GM12873 (cell line): ENCODE data around the gene GALNS.

Experiments
- CTCF ChIP-seq: IDR thresholded peaks from 2 replicates; pipeline ENCODE4 v1.5.1; 2012; ENCODE audit warnings: low read depth, mild to moderate bottlenecking, moderate library complexity, low read length, control low read depth; ENCODE audit not compliant: insufficient read depth; ENCODE audit errors: missing control alignments

Gene GALNS

DNA sequence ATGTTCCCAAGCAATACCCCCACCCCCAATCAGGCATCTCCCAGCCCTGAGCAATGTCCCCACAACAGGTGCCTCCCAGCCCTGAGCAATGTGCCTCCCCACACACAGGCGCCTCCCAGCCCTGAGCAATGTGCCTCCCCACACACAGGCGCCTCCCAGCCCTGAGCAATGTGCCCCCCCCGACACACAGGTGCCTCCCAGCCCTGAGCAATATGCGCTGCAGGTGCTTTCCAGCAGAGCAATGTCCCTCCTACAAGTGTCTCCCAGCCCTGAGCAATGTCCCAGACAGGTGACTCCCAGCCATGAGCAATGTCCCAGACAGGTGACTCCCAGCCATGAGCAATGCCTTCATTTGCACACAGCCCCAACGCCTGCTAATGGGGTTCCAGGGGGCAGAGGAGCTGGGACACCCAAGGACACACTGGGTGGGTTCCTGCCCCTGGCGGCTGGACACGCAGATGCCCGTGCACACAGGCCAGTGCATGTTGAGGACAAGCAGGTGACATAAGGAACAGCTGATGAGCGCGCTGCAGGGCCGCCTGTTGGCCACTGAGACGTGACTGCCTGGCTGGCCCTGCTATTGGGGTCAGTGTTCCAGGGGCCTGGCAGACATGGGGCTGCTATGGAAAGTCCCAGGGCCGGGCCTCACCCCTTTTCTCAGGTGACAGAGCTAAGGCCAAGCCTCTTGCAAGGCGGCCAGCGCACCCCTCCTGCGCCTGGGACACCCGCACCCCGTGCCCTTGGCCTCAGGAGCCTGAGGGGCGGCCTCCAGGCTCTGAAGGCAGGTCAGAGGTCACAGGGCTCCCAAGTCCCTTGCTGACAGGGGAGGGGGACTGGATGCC lies 36.6 kb upstream of the GALNS start:
- no peak for TF ChIP-seq CTCF

GRCh38 chr16:88892065-88892464 lies 35.3 kb upstream of the GALNS start:
- TF ChIP-seq CTCF, result no peak

GRCh38 chr16:88891083-88891482 lies 34.3 kb upstream of the GALNS start:
- TF ChIP-seq CTCF, result no peak

DNA sequence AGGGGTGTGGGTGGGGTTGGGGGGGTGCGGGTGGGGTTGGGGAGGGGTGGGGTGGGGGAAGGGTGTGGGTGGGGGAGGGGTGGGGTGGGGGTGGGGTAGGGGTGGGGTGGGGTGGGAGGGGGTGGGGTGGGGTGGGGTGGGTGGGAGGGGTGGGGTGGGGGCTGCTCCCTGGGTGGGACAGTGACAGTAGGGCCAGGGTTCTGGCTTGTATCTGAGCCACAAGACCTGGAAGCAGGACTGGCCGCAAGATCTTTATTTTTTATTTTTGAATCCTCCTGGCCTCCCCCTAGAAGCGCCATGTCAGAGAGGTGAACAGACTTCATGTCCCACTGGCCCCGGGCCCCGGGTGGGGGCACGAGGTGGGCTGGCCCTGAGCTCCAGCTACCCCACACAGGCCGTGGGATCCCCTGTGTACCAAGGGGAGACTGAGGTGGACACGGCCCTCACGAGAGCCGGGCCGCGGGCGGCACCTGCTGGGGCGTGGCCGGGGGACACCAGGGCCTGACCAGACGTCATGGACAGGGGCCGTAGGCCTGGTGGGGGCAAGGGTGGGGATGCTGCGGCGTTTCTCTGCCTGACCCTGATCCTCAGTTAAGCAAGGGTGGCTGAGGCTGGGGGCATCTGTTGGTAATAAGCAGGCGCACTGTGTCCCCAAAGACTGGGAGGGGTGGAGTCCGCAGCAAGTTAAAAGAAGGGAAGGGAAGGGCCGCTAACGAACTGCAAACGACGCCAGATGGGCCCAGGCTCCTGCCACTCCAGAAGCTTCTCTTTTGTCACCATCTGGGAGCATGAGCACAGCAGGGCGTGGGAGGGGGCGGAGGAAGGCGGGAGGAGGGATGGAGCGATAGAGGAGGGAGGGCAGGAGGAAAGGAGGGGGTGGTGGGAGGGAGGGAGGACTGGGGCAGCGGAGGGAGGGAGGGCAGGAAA lies 32.0 kb upstream of the GALNS start:
- TF ChIP-seq CTCF, result no peak

DNA sequence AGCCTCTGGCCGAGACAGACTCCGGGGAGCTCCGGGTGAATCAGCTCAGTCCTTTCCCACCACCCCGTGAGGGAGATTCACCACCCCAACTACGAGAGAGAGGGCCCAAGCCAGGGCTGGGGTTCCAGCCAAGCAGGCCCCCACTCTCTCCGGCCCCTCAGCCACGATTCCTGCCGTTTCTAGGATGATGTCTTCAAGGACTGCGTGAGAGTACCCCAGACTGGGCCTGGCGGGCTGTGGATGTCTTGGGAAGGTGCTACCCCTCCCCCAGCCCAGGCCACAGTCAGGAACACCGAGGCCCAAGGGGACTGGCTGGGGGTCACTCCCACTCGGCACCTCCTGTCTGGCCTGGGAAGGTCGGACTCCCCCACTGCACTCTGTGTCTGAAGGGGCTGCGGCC lies 31.3 kb upstream of the GALNS start:
- TF ChIP-seq CTCF, result no peak

GRCh38 chr16:88886845-88887521 lies 30.2 kb upstream of the GALNS start:
- TF ChIP-seq CTCF, result no peak

DNA sequence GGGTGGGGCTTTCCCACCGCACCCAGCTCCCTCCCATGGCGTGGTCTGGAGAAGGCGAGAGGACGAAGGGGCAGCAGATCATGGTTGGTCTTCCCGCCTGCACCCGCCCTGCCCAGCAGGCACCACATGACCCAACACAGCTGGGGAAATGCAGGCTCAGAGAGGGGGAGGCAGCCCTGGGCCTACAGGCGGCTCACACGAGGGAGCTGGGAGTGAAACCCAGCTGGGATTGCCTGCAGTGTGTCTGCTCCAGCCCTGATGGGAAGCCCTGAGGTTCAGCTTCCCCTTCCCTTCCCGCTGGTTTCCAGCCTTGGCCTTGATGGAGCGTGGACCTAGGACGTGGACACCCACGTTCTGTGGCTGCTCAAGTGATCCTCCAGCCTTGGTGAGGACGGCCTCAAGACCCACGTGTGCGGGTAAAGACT lies 29.7 kb upstream of the GALNS start:
- no peak for TF ChIP-seq CTCF
